ENCODE results near the gene DYRK1B.

- no peak for TF ChIP-seq CTCF (conservative IDR thresholded peaks at IDR 0.05; ENCODE audit: low read depth, low read length)
- TF ChIP-seq EZH2 (IDR thresholded peaks at IDR 0.05; ENCODE audit: borderline replicate concordance, low read depth, low read length, poor library complexity, severe bottlenecking): no peak
These were observed 16.9 kb upstream of the DYRK1B start for GRCh38 chr19:39850892-39851291.

Data from A673 (cell line).